ENCODE data around the gene STK16.
"Not testable (repeated sequence)": the region's sequence is repeated elsewhere in the genome, so short reads cannot be mapped to it uniquely, and the experiment has no call there.

Gene STK16

GRCh38 chr2:219246559-219246958, 1.3 kb downstream of the STK16 start:
- DNase-seq = no peak

GRCh38 chr2:219247678-219248642, 2.7 kb downstream of the STK16 start:
- DNase-seq = peak; percentile 59 to 72

GRCh38 chr2:219248845-219249202, 3.5 kb downstream of the STK16 start:
- DNase-seq = no peak

- peak; percentile 39 to 51 for DNase-seq
Measured at GRCh38 chr2:219249203-219249980, 4.1 kb downstream of the STK16 start.

- DNase-seq = no peak
Measured at GRCh38 chr2:219250049-219250781, 4.9 kb downstream of the STK16 start.

GRCh38 chr2:219251656-219252055, 6.4 kb downstream of the STK16 start:
- DNase-seq = no peak

- DNase-seq = peak; percentile 43 to 50
Measured at GRCh38 chr2:219252084-219252483, 6.8 kb downstream of the STK16 start.

GRCh38 chr2:219252570-219252899, 7.3 kb downstream of the STK16 start:
- DNase-seq = no peak

GRCh38 chr2:219252900-219253752, 7.8 kb downstream of the STK16 start, which contains the start of gene TUBA4B:
Gene TUBA4B, plus strand, starts transcription at chr2:219253243. Its CDS starts 165 bp downstream, at chr2:219253408.
- peak; percentile 69 to 71 for DNase-seq

GRCh38 chr2:219253753-219254589, 8.7 kb downstream of the STK16 start, which contains the start of gene TUBA4A:
Gene TUBA4A, minus strand, starts transcription at chr2:219253918. Its CDS starts 60 bp downstream, at chr2:219253858.
- peak; percentile 94 for DNase-seq

GRCh38 chr2:219254590-219255201, 9.4 kb downstream of the STK16 start:
- DNase-seq = peak; percentile 71 to 72

- DNase-seq = not testable (repeated sequence)
Measured at GRCh38 chr2:219258942-219259341, 13.7 kb downstream of the STK16 start.

- no peak for DNase-seq
Measured at GRCh38 chr2:219261024-219261855, 16.0 kb downstream of the STK16 start.

- DNase-seq = no peak
Measured at GRCh38 chr2:219266232-219266631, 21.0 kb downstream of the STK16 start.

GRCh38 chr2:219266886-219267285, 21.6 kb downstream of the STK16 start:
- DNase-seq = no peak

- no peak for DNase-seq
Measured at GRCh38 chr2:219268294-219268693, 23.0 kb downstream of the STK16 start.

- no peak for DNase-seq
Measured at GRCh38 chr2:219269362-219270054, 24.2 kb downstream of the STK16 start.

- no peak for DNase-seq
Measured at GRCh38 chr2:219270055-219270372, 24.7 kb downstream of the STK16 start.

- DNase-seq = no peak
Measured at GRCh38 chr2:219271021-219271420, 25.7 kb downstream of the STK16 start.
